ENCODE measurements around the gene C2orf92. TPM values are rescaled to one million over a fixed set of nuclear protein-coding genes. Genes with fewer than 3 reads are reported as not detected.
"Not testable (repeated sequence)": the region's sequence is repeated elsewhere in the genome, so short reads cannot be mapped to it uniquely, and the experiment has no call there.

The C2orf92 gene
- total RNA-seq, 3 donors from 2014 or later (not counting 1 experiment from before 2014, with no cell fraction given): 13.4 to 20.9 (median 16.1) TPM

- no peak overlapping the region for H3K4me3 ChIP-seq (ENCODE audit: low read length)
- ATAC-seq (no peak), DNase-seq (no peak)
- Mint-ChIP-seq H3K36me3 (no peaks in the 10 kb centered on the region), H3K4me3 (no peak overlapping the region), H3K27me3 (ENCODE audit: low read depth in 2 of 2) (no peaks in the 10 kb centered on the region), H3K27ac (no peak overlapping the region), H3K4me1 (peaks cover 20 to 28% of the 10 kb centered on the region in 2 donors), H3K9me3 (no peaks in the 10 kb centered on the region)
- 88% methylated on average over 11 of the region's 11 CpGs for WGBS (ENCODE audit: insufficient coverage)
- no peaks in the 10 kb centered on the region for H3K9me3 ChIP-seq (ENCODE audit: control insufficient read depth, insufficient read depth, low read length)
- no peak overlapping the region for H3K27ac ChIP-seq (ENCODE audit: low read length)
- no peaks in the 10 kb centered on the region for H3K27me3 ChIP-seq (ENCODE audit: control insufficient read depth, insufficient read depth, low read length)
- no peak for TF ChIP-seq CTCF (IDR thresholded peaks at IDR 0.05)
- H3K36me3 ChIP-seq (ENCODE audit: control insufficient read depth, insufficient read depth, low read length): no peaks in the 10 kb centered on the region
- peaks cover 29% of the 10 kb centered on the region for H3K4me1 ChIP-seq (ENCODE audit: control insufficient read depth, insufficient read depth, low read length)
- intact Hi-C loops (cut with micrococcal nuclease): no loop called here
Observed at GRCh38 chr2:97707362-97708047, 38.0 kb downstream of the C2orf92 start.

GRCh38 chr2:97708048-97708380, 38.5 kb downstream of the C2orf92 start:
- Histone ChIP-seq H3K27me3 (ENCODE audit: control insufficient read depth, insufficient read depth, low read length) (no peaks in the 10 kb centered on the region), H3K36me3 (ENCODE audit: control insufficient read depth, insufficient read depth, low read length) (no peaks in the 10 kb centered on the region), H3K9me3 (ENCODE audit: control insufficient read depth, insufficient read depth, low read length) (no peaks in the 10 kb centered on the region), H3K4me3 (ENCODE audit: low read length) (no peak overlapping the region), H3K4me1 (ENCODE audit: control insufficient read depth, insufficient read depth, low read length) (peaks cover 34% of the 10 kb centered on the region), H3K27ac (ENCODE audit: low read length) (no peak overlapping the region)
- intact Hi-C loops (cut with micrococcal nuclease): no loop called here
- no peaks in the 10 kb centered on the region for H3K9me3 Mint-ChIP-seq
- H3K27me3 Mint-ChIP-seq (ENCODE audit: low read depth in 2 of 2): no peaks in the 10 kb centered on the region
- WGBS (ENCODE audit: insufficient coverage): 59% methylated on average over 4 of the region's 4 CpGs
- no peak overlapping the region for H3K4me3 Mint-ChIP-seq
- peaks cover 22 to 33% of the 10 kb centered on the region in 2 donors for H3K4me1 Mint-ChIP-seq
- DNase-seq (no peak), ATAC-seq (no peak)
- TF ChIP-seq CTCF (IDR thresholded peaks at IDR 0.05): no peak
- H3K27ac Mint-ChIP-seq: no peak overlapping the region
- no peaks in the 10 kb centered on the region for H3K36me3 Mint-ChIP-seq

GRCh38 chr2:97708608-97709007, 39.1 kb downstream of the C2orf92 start:
- Mint-ChIP-seq H3K36me3 (no peaks in the 10 kb centered on the region), H3K9me3 (no peaks in the 10 kb centered on the region), H3K27me3 (ENCODE audit: low read depth in 2 of 2) (no peaks in the 10 kb centered on the region), H3K4me3 (no peak overlapping the region), H3K4me1 (peaks cover 28 to 39% of the 10 kb centered on the region in 2 donors), H3K27ac (no peak overlapping the region)
- H3K9me3 ChIP-seq (ENCODE audit: control insufficient read depth, insufficient read depth, low read length): no peaks in the 10 kb centered on the region
- ATAC-seq (no peak), DNase-seq (no peak)
- no peaks in the 10 kb centered on the region for H3K27me3 ChIP-seq (ENCODE audit: control insufficient read depth, insufficient read depth, low read length)
- 94% methylated on average over 7 of the region's 8 CpGs for WGBS (ENCODE audit: insufficient coverage)
- no peak overlapping the region for H3K27ac ChIP-seq (ENCODE audit: low read length)
- no peak for TF ChIP-seq CTCF (IDR thresholded peaks at IDR 0.05)
- no peaks in the 10 kb centered on the region for H3K36me3 ChIP-seq (ENCODE audit: control insufficient read depth, insufficient read depth, low read length)
- no peak overlapping the region for H3K4me3 ChIP-seq (ENCODE audit: low read length)
- intact Hi-C loops (cut with micrococcal nuclease): no loop called here
- peaks cover 40% of the 10 kb centered on the region for H3K4me1 ChIP-seq (ENCODE audit: control insufficient read depth, insufficient read depth, low read length)

GRCh38 chr2:97711394-97711711, 41.8 kb downstream of the C2orf92 start:
- Histone ChIP-seq H3K9me3 (ENCODE audit: control insufficient read depth, insufficient read depth, low read length) (no peaks in the 10 kb centered on the region), H3K4me3 (ENCODE audit: low read length) (no peak overlapping the region), H3K4me1 (ENCODE audit: control insufficient read depth, insufficient read depth, low read length) (peaks cover 59% of the 10 kb centered on the region), H3K36me3 (ENCODE audit: control insufficient read depth, insufficient read depth, low read length) (peaks cover 3% of the 10 kb centered on the region), H3K27ac (ENCODE audit: low read length) (no peak overlapping the region), H3K27me3 (ENCODE audit: control insufficient read depth, insufficient read depth, low read length) (no peaks in the 10 kb centered on the region)
- intact Hi-C loops (cut with micrococcal nuclease): loop anchor here (5.0 to 10.0 kb wide), 2 partner anchors 49 to 753 kb away; partner anchors contain the start of gene ACTR1B
- TF ChIP-seq CTCF (IDR thresholded peaks at IDR 0.05): no peak
- 90% methylated on average over 6 of the region's 6 CpGs for WGBS (ENCODE audit: insufficient coverage)
- peaks cover 55 to 66% of the 10 kb centered on the region in 2 donors for H3K4me1 Mint-ChIP-seq
- DNase-seq (no peak), ATAC-seq (no peak)
- peak overlapping the region; percentile 94 for H3K4me3 Mint-ChIP-seq
- H3K27ac Mint-ChIP-seq: peak overlapping the region; percentile 97
- peaks cover 4% of the 10 kb centered on the region for H3K36me3 Mint-ChIP-seq
- no peaks in the 10 kb centered on the region for H3K27me3 Mint-ChIP-seq (ENCODE audit: low read depth in 2 of 2)
- no peaks in the 10 kb centered on the region for H3K9me3 Mint-ChIP-seq

- 95% methylated on average over 9 of the region's 9 CpGs for WGBS (ENCODE audit: insufficient coverage)
- H3K9me3 Mint-ChIP-seq; H3K4me3 ChIP-seq (ENCODE audit: low read length); DNase-seq; H3K36me3 ChIP-seq (ENCODE audit: control insufficient read depth, insufficient read depth, low read length); H3K27me3 ChIP-seq (ENCODE audit: control insufficient read depth, insufficient read depth, low read length); H3K36me3 Mint-ChIP-seq; ATAC-seq; H3K9me3 ChIP-seq (ENCODE audit: control insufficient read depth, insufficient read depth, low read length); H3K27me3 Mint-ChIP-seq (ENCODE audit: low read depth in 2 of 2): not testable (repeated sequence)
- intact Hi-C loops (cut with micrococcal nuclease): loop anchor here (2.0 to 10.0 kb wide), 3 partner anchors 17 to 753 kb away; partner anchors contain the start of gene ACTR1B
- Histone ChIP-seq H3K4me1 (ENCODE audit: control insufficient read depth, insufficient read depth, low read length) (peaks cover 67% of the 10 kb centered on the region), H3K27ac (ENCODE audit: low read length) (peak overlapping the region; percentile 71)
- Mint-ChIP-seq H3K4me3 (peak overlapping the region; percentile 94), H3K4me1 (peaks cover 64 to 75% of the 10 kb centered on the region in 2 donors), H3K27ac (peak overlapping the region; percentile 97)
Observed at GRCh38 chr2:97712175-97712574, 42.7 kb downstream of the C2orf92 start.

Data from natural killer cell (primary cell).